C4-2B (cell line): Measurements from ENCODE around the gene POFUT2.

ENCODE experiments used
- CTCF ChIP-seq: fragments of 450-650 bp; conservative IDR thresholded peaks from 2 replicates; pipeline ENCODE4 v1.5.1; 2017; ENCODE audit warnings: mild to moderate bottlenecking
- ZFX ChIP-seq: fragments of 450-650 bp; IDR thresholded peaks from 2 replicates; pipeline ENCODE4 v1.6.1; 2017

GRCh38 chr21:45312296-45312695, 24.6 kb upstream of the POFUT2 start:
- TF ChIP-seq CTCF (no peak), ZFX (no peak)
